ENCODE results near the gene TCN1.
"Not testable (repeated sequence)": the region's sequence is repeated elsewhere in the genome, so short reads cannot be mapped to it uniquely, and the experiment has no call there.

Gene TCN1

GRCh38 chr11:59866397-59866796, at the start of gene TCN1:
TCN1 (minus strand) TSS chr11:59866487; CDS start chr11:59866470, 17 bp downstream.
- no peak for DNase-seq (ENCODE audit: low spot score)

GRCh38 chr11:59903569-59903968, 37.3 kb upstream of the TCN1 start:
- not testable (repeated sequence) for DNase-seq (ENCODE audit: low spot score)

GRCh38 chr11:59901306-59901705, 35.0 kb upstream of the TCN1 start:
- DNase-seq (ENCODE audit: low spot score): peak; percentile 87

- no peak for DNase-seq (ENCODE audit: low spot score)
Measured at GRCh38 chr11:59900366-59901126, 34.3 kb upstream of the TCN1 start.

- no peak for DNase-seq (ENCODE audit: low spot score)
Measured at GRCh38 chr11:59899532-59899931, 33.2 kb upstream of the TCN1 start.

- no peak for DNase-seq (ENCODE audit: low spot score)
Measured at GRCh38 chr11:59898650-59899049, 32.4 kb upstream of the TCN1 start.

- no peak for DNase-seq (ENCODE audit: low spot score)
Measured at GRCh38 chr11:59898046-59898445, 31.8 kb upstream of the TCN1 start.

- no peak for DNase-seq (ENCODE audit: low spot score)
Measured at GRCh38 chr11:59894616-59895015, 28.3 kb upstream of the TCN1 start.

GRCh38 chr11:59891781-59892181, 25.5 kb upstream of the TCN1 start:
- no peak for DNase-seq (ENCODE audit: low spot score)

GRCh38 chr11:59887156-59887555, 20.9 kb upstream of the TCN1 start:
- not testable (repeated sequence) for DNase-seq (ENCODE audit: low spot score)

GRCh38 chr11:59883597-59883996, 17.3 kb upstream of the TCN1 start:
- DNase-seq (ENCODE audit: low spot score): no peak

GRCh38 chr11:59879567-59879966, 13.3 kb upstream of the TCN1 start:
- DNase-seq (ENCODE audit: low spot score): no peak

GRCh38 chr11:59878575-59878974, 12.3 kb upstream of the TCN1 start, which contains the start of gene OOSP3:
OOSP3 (plus strand) TSS chr11:59878782; CDS start chr11:59878809, 27 bp downstream.
- no peak for DNase-seq (ENCODE audit: low spot score)

GRCh38 chr11:59877784-59878183, 11.5 kb upstream of the TCN1 start:
- no peak for DNase-seq (ENCODE audit: low spot score)

- DNase-seq (ENCODE audit: low spot score): no peak
Measured at GRCh38 chr11:59877325-59877724, 11.0 kb upstream of the TCN1 start.

GRCh38 chr11:59875856-59876519, 9.7 kb upstream of the TCN1 start:
- DNase-seq (ENCODE audit: low spot score): no peak

GRCh38 chr11:59872076-59872475, 5.8 kb upstream of the TCN1 start:
- DNase-seq (ENCODE audit: low spot score): no peak

- no peak for DNase-seq (ENCODE audit: low spot score)
Measured at GRCh38 chr11:59867946-59868345, 1.7 kb upstream of the TCN1 start.

GRCh38 chr11:59866836-59867235, 549 bp upstream of the TCN1 start:
- no peak for DNase-seq (ENCODE audit: low spot score)

- peak; percentile 7 for DNase-seq (ENCODE audit: low spot score)
Measured at GRCh38 chr11:59865031-59865430, 1.3 kb downstream of the TCN1 start.

- no peak for DNase-seq (ENCODE audit: low spot score)
Measured at GRCh38 chr11:59862252-59862651, 4.0 kb downstream of the TCN1 start.

- DNase-seq (ENCODE audit: low spot score): no peak
Measured at GRCh38 chr11:59859673-59860072, 6.6 kb downstream of the TCN1 start.

Data from kidney capillary endothelial cell (primary cell).